KBM-7 (cell line): ENCODE measurements around the gene VCL.
"Not testable (repeated sequence)": the region's sequence is repeated elsewhere in the genome, so short reads cannot be mapped to it uniquely, and the experiment has no call there.

Experiments
- DNase-seq: peaks from one replicate; pipeline ENCODE4 v3.0.0-alpha.2; 2015
- in situ Hi-C: fragments of 300-500 bp; cut with MboI; formaldehyde crosslinking; loops from 2 replicates; pipeline ENCODE4 v1.14.3; 2020; ENCODE audit warnings: low sequenced_read_pairs, low pct_unique_long_range_greater_than_20kb, mixed read lengths

Gene VCL

DNA sequence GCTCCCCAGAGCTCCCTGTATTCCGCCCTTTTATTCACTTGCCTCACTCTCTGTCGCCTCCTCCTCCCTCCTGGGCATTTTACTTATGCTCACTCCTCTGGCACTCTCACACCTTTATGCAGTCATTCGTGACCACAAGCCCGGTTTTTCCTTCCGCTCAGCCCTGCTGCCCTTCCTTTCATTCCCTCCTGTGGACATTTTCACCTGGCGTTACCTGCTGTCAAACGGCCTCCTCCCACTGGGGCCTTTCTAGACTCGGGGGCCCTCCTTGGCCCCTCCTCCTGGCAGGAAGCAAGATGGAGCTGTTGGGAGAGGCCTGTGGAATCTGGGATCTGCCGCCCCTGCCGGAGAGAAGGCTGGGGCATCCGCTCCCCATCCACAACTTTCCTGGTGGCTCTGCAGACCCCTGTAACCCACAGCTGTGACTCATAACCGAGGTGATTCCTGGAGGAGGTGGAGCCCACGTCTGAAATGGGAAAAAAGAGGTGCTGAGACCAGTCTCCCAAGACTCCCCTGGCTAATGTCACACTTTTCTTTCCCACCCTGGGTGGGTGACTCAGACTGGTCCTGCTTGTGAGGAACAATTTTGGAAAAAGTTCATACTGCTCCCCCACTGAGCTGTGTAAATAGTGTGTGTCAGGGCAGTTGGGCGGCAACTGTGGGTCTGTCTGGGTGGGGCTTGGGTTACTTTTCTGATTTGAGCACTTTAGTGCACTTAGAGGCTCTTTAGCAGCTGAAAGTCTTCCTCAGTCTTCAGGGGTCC, 1.2 kb downstream of the VCL start:
- in situ Hi-C loops = no loop called here
- DNase-seq = no peak

DNA sequence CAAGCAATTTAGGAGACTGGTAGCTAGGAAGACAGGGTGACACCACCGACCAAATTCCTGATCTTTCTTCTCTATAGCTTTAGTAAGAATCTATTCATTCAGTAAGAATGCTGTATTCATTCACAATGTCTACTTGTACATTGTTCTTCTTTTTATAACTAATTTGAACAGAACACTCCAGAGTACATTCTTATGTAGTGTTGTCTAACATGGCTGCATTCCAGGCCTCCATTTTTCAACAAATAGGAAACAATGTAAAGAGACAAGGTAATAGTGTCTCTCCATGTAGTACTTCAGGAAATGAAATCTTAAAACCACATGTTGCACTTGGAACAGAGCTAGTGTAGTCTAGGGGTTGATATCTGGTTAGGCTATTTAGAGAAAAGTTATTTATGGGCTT, 1.8 kb downstream of the VCL start:
- in situ Hi-C loops = no loop called here

DNA sequence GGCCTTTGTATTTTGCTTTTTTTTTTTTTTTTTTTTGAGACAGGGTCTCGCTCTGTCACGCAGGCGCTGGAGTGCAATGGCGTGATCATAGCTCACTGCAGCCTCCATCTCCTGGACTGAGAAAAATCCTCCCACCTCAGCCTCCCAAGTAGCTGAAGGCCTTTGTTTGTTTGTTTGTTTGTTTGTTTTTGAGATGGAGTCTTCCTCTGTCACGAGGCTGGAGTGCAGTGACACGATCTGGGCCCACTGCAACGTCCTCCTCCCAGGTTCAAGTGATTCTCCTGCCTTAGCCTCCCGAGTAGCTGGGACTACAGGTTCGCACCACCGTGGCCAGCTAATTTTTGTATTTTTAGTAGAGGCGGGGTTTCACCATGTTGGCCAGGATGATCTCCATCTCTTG, 2.3 kb downstream of the VCL start:
- in situ Hi-C loops, DNase-seq: not testable (repeated sequence)

More for the DNA sequence above, 1.8 kb downstream of the VCL start:
- DNase-seq = no peak

DNA sequence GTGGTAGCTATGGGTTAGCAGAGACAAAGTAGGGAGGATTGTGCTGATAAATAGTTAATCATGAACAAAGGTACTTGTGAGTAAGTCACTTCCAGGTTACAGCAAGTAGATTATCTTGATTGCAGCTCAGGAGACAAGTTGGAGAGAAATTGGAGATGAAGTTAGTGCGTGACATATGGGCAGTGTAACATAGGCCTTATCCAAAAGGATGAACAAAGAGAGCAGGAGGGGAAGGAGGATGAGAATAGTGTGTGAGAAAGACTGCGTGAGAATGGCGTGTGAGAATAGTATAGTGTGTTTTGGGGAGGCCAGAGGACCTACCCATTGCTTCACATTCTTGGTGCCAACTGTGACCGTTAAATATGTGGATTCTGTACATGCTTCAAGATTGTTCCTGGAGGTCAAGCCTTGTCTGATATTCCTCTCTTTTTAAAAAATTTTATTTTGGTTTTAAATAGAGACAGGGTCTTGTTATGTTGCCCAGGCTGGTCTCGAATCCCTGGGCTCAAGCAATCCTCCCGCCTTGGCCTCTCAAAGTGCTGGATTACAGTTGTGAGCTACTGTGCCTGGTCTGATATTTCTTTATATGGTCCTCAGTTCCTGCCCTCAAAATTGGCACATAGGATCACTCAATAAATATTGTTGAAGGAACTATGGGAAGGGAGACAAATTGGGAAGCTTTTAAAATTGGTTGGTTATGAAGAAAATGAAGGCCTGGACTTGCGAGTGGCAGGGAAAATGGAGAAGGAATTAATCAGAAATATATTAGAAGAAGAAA, 3.2 kb downstream of the VCL start:
- no peak for DNase-seq
- in situ Hi-C loops = no loop called here

DNA sequence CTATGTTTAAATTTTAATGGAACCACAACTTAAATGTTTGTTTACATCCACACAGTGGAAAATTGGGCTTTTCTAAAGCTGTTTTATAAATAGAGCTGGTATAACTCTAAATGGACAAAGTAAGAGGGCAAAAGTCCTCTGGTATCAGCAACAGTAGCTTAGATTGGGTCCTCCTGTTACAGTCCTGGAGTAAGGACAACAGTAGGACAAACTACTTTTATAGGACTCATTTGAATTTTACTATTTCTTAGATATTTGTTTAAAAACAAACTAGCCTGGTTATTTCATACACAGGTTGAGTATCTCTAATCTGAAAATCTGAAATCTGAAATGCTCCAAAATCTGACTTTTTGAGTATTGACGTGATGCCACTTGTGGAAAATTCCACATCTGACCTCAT, 8.4 kb downstream of the VCL start:
- DNase-seq = no peak
- in situ Hi-C loops = no loop called here

DNA sequence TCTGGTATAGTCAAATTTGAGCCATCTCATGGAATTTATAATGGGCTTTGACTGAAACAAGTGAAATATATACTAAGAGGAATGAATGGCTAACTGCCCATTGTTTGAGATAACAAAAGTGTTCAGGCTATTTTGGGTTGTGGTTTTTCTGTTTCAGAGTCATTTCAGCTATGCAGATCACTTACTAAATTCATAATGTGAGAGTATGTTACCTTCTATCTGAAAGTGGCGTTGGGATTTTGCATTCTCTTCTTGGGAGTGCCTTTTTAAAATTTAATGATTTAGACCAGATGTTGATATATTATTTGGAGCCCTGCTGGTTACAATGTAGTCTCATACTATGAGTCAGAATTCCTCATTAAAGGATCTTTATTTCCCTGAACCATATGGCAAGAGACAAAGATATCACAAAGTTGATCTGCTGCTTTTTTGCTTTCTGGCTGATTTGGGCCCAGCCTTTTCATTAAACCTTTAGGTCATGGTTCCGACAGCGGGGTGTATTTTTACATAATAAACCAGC, 10.4 kb downstream of the VCL start:
- in situ Hi-C loops = no loop called here
- no peak for DNase-seq

DNA sequence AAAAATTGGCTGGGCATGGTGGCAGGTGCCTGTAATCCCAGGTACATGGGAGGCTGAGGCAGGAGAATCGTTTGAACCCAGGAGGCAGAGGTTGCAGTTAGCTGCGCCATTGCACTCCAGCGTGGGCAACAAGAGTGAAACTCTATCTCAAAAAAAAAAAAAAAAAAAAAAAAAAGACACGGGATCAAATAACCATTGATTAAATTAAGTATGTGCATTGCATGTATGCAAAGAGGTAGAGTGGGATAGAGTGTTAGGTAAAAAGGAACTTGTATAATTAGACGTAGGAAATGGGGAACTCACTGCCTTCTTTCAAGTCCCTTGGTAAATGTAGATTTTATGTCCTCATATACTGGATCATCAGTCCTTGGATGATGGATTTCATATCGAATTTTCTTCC, 13.1 kb downstream of the VCL start:
- peak; percentile 55 for DNase-seq
- in situ Hi-C loops = no loop called here

DNA sequence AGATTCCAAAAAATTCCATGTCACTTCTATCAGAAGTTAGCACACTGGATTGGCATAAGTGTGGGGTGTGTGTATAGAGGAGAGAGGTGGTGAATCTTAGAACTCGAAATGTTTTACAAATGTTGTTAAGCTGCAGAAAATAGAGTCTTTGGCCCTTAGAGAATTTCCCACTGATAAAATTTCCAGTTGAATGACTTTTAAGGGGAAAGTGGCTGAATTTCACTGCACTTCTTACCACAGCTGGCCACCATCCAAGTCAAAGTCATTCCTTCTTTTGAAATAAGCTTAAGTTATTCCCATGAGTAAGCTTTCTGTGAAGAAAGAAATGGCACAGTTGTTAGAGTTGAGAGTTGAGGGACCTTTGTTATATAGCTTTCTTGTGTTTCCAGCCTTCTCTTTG, 13.9 kb downstream of the VCL start:
- DNase-seq = peak; percentile 39
- in situ Hi-C loops = no loop called here

DNA sequence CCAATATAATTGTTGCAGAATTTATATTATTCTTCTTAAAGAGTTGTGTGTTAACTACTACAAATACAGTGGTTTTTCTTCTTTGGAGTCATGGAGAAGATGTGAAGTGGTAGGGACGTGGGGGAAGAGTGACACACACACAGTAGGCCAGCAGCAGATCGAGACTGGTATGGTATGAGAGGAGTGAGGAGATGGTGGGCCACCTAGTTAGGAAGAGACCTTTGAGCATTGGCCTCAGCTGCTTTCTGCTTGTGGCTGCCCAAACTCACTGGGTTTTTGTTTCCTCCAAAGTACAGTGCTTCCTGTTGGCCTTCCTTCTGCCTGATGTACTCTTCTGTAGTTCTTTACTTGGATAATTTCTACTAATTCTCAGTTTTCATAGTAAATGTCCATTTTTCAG, 14.6 kb downstream of the VCL start:
- in situ Hi-C loops = no loop called here
- no peak for DNase-seq

DNA sequence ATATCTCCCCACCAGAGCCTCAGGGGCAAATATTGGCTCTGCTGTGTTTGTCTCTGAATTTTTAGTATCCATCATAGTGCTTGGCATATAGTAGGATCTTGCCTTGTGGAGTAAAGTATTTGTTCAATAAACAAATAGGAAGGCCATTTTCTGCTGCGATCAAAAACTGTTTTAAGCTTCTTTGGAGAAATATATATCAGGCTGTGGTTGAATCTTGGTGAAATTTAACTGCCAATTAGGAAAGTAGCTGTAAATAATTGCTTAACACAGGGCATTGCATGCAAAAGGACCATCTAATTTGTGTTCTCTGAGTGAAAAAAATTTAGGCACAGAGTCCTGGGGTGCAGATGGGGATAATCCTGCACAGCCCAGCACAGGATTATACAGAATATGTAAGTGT, 15.1 kb downstream of the VCL start:
- DNase-seq = no peak
- in situ Hi-C loops = no loop called here

DNA sequence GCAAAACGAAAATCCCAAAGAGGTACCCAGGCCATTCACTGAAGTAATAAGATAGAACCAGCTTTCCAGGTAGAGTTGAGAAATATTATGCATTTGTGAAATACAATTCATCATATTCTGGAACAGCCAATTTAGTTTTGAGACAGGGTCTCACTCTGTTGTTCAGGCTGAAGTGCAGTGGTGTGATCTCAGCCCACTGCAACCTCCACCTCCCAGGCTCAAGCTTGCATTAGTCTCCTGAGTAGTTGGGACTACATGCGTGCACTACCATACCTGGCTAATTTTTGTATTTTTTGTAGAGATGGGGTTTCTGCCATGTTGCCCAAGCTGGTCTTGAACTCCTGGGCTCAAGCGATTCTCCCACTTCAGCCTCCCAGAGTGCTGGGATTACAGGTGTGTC, 16.7 kb downstream of the VCL start:
- in situ Hi-C loops, DNase-seq: not testable (repeated sequence)

DNA sequence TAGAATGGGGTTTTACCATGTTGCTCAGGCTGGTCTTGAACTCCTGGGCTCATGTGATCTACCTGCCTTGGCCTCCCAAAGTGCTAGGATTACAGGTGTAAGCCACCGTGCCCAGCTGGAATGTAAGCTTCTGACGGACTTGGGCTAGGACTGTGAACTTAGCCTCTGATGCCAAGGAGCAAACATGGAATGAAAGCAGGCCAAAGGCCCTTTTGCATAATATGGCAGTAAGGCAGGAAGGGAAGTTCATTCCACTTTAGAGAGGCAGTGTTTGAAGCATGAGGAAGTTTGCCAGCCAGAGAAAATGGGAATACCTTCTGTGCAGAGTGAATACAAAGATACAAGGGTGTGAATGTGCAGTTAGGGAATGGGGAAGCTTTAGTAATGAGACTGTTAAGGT, 20.3 kb downstream of the VCL start:
- no peak for DNase-seq
- in situ Hi-C loops = no loop called here

DNA sequence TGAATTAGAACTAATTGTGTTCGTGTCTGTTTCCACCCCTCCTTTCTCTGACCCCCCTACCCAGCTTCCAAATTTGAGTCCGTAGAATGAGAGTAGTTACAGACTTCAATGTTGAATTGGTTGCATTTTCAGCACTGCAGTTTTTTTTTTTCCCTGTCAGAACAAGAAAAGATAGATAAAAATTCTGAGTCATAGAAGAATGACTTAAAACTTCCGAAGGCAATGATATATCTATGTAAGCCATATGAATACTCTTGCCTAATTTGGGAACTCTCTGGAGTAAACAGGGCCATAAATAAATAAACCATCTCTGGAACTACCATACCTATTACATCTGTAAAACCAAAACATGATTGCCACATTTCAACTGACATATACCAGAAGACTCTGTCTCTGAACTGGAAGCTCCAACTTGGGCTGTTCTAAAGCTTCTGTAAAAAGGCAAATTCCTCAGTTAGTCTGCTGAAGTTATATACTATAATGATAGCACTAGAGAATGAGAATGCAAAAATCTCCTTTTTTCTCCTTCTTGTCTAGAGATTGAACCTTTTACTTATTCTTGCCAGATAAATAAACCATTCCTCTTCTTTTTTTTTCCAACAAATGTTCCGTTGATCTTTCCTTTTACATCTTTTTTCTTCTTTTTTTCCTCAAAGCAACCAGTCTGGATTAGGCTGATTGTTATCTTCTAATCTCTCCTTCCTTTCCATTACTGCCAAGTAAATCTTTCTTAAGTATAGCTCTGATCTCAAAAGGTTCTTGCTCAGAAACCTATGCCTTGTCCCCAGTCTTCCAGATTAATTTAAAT, 23.5 kb downstream of the VCL start:
- no peak for DNase-seq
- in situ Hi-C loops = no loop called here

DNA sequence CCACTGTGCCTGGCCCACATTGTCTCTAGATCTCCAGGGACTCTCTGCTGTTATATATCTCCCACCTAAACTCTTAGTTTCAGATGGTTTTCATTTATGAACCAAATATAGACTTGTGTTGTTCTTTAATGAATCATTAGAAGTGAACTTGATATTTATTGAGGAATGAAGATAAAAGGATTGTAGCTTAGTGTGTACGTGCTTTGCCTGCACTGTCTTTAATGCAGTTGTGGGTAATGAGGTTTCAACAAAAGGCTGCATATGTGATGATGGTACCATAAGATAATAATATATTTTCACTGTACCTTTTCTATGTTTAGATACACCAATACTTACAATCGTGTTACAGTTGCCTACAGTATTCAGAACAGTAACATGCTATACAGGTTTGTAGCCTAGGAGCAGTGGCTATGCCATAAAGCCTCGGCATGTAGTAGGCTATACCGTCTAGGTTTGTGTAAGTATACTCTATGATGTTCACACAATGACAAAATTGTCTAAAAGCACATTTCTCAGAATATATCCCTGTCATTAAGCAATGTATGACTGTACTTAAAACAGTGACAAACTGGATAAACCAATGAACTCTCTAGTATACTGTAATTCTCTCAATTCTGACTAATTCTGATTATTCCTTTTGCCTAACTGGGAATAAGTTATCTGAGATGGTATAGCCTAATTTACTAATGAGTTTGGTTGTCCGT, 25.2 kb downstream of the VCL start:
- in situ Hi-C loops = no loop called here
- DNase-seq = no peak

DNA sequence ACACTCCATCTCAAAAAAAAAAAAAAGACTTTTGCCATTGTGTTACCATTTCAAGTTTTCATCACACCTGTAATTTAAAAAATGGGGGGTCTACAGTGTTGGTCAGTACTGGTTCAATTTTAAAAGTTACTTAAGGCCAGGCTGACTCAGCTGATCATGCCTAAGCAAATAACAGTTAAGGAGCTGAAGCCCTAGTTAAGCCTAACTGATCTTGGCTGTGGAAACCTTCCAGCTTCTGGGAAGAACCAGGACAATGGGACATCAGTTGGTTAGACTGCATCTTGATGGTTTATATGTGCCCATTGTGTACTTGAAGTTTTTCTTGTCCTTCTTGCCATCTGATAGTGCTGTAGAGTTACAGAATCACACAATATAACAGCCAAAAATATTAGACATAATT, 26.7 kb downstream of the VCL start:
- DNase-seq = no peak

DNA sequence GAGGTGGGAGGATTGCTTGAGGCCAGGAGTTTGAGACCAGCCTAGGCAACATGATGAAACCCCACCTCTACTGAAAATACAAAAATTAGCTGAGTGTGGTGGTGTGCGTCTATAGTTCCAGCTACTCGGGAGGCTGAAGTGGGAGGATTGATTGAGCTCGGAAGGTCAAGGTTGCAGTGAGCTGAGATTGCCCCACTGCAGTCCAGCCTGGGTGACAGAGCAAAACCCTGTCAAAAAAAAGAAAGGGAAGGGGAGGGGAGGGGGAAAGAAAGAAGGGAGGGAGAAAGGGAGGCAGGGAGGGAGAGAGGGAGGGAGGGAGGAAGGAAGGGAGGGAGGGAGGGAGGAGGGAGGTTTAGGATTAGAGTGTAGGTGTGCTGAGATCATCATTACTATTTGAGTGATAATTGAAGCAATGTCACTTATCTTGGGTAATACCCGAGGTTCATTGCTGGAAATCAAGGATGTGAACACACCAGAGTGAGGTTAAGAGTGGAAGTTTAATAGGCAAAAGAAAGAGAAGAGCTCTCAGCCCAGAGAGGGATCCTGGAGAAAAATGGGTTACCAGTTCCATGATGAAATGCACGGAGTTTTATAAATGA, 27.6 kb downstream of the VCL start:
- in situ Hi-C loops = no loop called here
- no peak for DNase-seq

More for the DNA sequence above, 26.7 kb downstream of the VCL start:
- in situ Hi-C loops = no loop called here

DNA sequence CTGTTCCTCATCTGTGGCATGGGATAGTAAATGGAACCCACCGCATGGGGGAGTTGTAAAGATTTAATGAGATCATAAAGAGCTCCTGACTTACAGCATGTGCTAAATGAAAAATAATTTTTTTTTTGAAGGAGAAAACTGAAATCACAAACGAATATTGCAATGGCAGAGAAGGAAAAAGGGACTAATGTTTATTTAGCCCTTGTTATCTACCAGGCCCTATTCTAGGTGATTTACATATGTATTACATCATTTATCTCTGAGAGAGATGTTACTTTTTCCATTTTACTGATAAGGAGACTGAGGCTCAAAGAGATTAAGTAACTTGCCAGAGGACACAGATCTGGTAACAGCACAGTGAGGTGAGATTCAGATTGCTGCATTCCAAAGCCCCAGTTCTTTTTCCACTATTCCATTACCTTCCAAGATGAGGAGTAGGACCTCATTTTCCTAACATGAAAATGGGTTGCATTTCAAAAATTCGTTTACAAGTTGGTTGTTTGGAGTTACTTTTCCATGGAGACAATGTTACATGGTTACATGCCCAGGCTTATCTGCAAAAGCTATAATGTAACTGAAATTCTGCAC, 28.6 kb downstream of the VCL start:
- DNase-seq = no peak

DNA sequence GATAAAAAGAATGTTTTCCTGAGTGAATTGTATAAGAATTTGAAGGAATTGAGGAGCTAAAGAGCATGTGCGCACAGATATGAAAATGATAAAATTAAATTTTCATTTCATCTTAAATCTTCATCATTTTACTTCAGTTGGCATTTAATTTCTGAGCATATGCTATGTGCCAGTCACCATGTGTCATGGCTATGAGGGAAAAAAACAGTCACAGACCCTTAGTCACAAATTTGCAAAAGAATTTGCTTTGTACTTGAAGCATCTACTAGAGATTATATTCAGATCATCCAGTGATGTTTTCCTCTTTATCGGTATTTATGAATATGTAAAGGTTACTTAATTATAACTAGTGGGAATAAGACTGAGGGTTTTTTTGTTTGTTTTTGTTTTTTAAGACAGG, 29.8 kb downstream of the VCL start:
- in situ Hi-C loops = no loop called here

More for the DNA sequence above, 28.6 kb downstream of the VCL start:
- in situ Hi-C loops = no loop called here

More for the DNA sequence above, 29.8 kb downstream of the VCL start:
- DNase-seq = no peak
